Measurements from ENCODE around the gene TPRA1.

- TF ChIP-seq CTCF (IDR thresholded peaks at IDR 0.05; ENCODE audit: insufficient read depth, low read depth, low read length) (no peak), EZH2 (IDR thresholded peaks at IDR 0.05; ENCODE audit: insufficient read depth, low read length) (no peak)
Observed at GRCh38 chr3:127606981-127607595, 16.6 kb upstream of the TPRA1 start.

Measured in astrocyte (in vitro differentiated cells and primary cell).